GM19328 (cell line): Measurements from ENCODE around the gene RCC1.
"Not testable (repeated sequence)": the region's sequence is repeated elsewhere in the genome, so short reads cannot be mapped to it uniquely, and the experiment has no call there.

ENCODE experiments used
- ATAC-seq: cut with Tn5 transposase; IDR thresholded peaks from one replicate; pipeline ENCODE4 v1.9.1; 2021; ENCODE audit warnings: mild to moderate bottlenecking, moderate library complexity; ENCODE audit not compliant: unreplicated experiment

The RCC1 gene

DNA sequence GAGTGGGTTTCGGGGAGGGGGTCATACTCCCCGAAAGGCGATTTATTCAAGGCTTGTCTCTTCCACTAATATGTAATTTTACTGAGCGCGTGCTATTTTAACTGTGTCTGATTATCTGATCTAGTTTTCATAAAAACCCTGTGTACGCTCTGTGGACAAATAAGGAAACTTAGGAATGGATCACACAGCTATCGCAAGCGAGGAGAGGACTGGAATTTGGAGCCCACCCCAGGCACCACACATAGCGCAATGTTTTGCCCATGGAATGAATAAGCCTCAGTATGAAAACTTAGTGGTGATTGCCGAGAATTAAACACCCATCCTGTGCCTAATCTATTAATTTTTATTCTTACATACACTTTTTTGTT lies 76.4 kb downstream of the RCC1 start:
- ATAC-seq = no peak

DNA sequence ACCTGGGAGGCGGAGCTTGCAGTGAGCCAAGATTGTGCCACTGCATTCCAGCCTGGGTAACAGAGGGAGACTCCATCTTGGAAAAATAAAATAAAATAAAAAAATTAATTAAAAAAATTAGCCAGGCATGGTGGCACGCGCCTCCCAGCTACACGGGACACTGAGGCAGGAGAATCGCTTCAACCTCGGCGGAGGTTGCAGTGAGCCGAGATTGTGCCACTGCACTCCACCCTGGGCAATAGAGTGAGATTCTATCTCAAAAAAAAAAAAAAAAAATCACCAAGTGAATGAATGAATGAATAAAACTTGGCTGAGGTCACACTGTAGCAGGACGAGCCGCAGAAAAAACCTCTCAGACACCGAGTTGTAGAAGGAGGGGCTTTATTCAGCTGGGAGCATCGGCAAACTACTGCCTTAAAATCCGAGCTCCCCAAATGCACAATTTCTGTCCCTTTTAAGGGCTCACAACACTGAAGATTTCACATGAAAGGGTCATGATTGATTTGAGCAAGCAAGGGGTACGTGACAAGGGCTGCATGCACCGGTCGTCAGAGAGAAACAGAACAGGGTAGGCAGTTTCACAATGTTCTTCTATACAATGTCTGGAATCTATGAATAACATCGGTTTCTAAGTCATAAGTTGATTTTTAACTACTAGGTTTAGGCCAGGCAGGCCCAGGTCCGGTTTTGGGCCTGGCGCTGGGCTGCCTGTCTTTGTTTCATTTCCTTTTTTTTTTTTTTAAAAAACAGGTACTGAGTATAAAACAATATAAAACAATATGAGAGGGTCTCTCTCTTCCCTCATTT lies 80.9 kb downstream of the RCC1 start:
- not testable (repeated sequence) for ATAC-seq
